Pancreas (tissue), 10 donors: ENCODE data around the gene NUSAP1. TPM values are rescaled to one million over a fixed set of nuclear protein-coding genes. Genes with fewer than 3 reads are reported as not detected.

Experiments used
- ATAC-seq, 4 donors: fragments of 200-7000 bp; cut with Tn5 transposase; one replicate each; pipeline versions ENCODE4 v1.8.0 to v1.9.1; 2020; ENCODE audit warnings: mild to moderate bottlenecking in 4 of 4, moderate library complexity in 4 of 4
- DNase-seq, 6 donors: peaks; one replicate each; pipeline ENCODE4 v3.0.0-alpha.2; 2020
- FAIRE-seq: peaks from 2 replicates; lab custom pipeline; 2012; peaks lifted over from hg19 to GRCh38; lab: Jason Lieb, UNC
- H3K27ac ChIP-seq, 4 donors: fragments of 200-600 bp; sonication (generic); 1 replicate in 3 of 4; 2 replicates in 1 of 4; pipeline versions ENCODE4 v1.5.0 to v1.8.0; 2020
- H3K27me3 ChIP-seq, 4 donors: fragments of 200-600 bp; one replicate each; pipeline ENCODE4 v1.8.0; 2021
- H3K36me3 ChIP-seq, 3 donors: fragments of 200-600 bp; sonication (generic) in 1 of 3; one replicate each; pipeline versions ENCODE4 v1.5.0 to v1.8.0; 2020 to 2021
- H3K4me1 ChIP-seq, 3 donors: fragments of 200-600 bp; one replicate each; pipeline ENCODE4 v1.8.0; 2021
- H3K4me3 ChIP-seq, 4 donors: fragments of 200-600 bp; sonication (generic) in 2 of 4; one replicate each; pipeline versions ENCODE4 v1.5.0 to v1.8.0; 2020 to 2021
- H3K9me3 ChIP-seq, 4 donors: fragments of 200-600 bp; one replicate each; pipeline ENCODE4 v1.8.0; 2021
- CTCF ChIP-seq, 4 donors: fragments of 200-600 bp; sonication (generic) in 3 of 4; IDR thresholded peaks; one replicate each; pipeline versions ENCODE4 v1.5.0 to v1.8.0; 2021; ENCODE audit warnings: antibody characterized with exemption in 4 of 4
- WGBS, 2 donors: extraction: QIAGEN DNeasy Blood & Tissue Kit; methylation state at CpG; one replicate each; pipeline ENCODE4 v1.1.7; 2013; 5-methylcytosine and 5-hydroxymethylcytosine counted together
- intact Hi-C, 3 donors: fragments of 100-400 bp; cut with DNase I; formaldehyde crosslinking; loops; one replicate each; pipeline versions ENCODE4 v1.11.1 to v1.14.2; 2022
- polyA plus RNA-seq, 2 donors: library from polyadenylated mRNA; stranded (reverse); fragments of 200-250 nt; gene quantifications; one replicate each; pipeline ENCODE4 v1.2.3, GENCODE V29; 2013
- total RNA-seq, 6 donors: library from RNA; stranded (reverse); fragmentation: NEBNext Ultra II Directional in 4 of 6; extraction: Animal tissue kit (Norgen Biotek cat#: 25700) in 4 of 6; gene quantifications; one replicate each; pipeline versions ENCODE4 v1.2.1 to v1.2.4, GENCODE V29; 2021 to 2023
- donor health status: healthy with polysubstance abuse.
- donor health status: DM: no; HTN: no; CAD: no; lungs with moderate emphysema.
- donor health status: DM: no; HTN: no; CAD: no.
- donor health status: control.
- donor health status: control.
- donor health status: Bipolar disorder and iron deficiency.
- donor health status: DM: yes; HTN: yes; CAD: no.
- donor health status: DM: no; HTN: no; CAD: no.
- donor health status: DM: no; HTN: no; CAD: no.
- donor health status: DM: yes; HTN: yes; CAD: no.

Gene NUSAP1
- total and polyA plus RNA-seq, 8 donors = 0.37 to 5.6 (median 1.2) TPM

DNA sequence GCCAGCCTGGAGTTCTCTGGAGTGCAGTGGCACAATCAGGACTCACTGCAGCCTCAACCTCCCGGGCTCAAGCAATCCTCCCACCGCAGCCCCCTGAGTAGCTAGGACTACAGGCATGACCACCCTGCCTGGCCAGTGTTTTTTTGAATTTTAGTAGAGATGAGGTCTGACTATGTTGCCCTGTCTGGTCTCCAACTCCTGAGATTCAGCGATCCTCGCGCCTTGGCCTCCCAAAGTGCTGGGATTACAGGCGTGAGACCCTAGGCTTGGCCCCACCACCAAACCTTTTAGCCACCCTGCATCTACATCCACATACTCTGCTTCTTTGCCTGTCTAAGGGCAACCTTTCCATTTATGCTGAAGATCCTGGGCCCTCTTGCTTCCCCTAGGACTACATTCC is 4.4 kb downstream of the NUSAP1 start:
- TF ChIP-seq CTCF (IDR thresholded peaks at IDR 0.05) = no peak
- Histone ChIP-seq H3K4me3 (no peak overlapping the region), H3K4me1 (no peaks in the 10 kb centered on the region), H3K27ac (no peak overlapping the region), H3K27me3 (no peaks in the 10 kb centered on the region), H3K9me3 (no peaks in the 10 kb centered on the region), H3K36me3 (no peaks in the 10 kb centered on the region)
- 98% methylated on average over 6 of the region's 6 CpGs for WGBS, 2 donors
- FAIRE-seq (no peak), DNase-seq (no peak), ATAC-seq (no peak)
- intact Hi-C loops = no loop called here

DNA sequence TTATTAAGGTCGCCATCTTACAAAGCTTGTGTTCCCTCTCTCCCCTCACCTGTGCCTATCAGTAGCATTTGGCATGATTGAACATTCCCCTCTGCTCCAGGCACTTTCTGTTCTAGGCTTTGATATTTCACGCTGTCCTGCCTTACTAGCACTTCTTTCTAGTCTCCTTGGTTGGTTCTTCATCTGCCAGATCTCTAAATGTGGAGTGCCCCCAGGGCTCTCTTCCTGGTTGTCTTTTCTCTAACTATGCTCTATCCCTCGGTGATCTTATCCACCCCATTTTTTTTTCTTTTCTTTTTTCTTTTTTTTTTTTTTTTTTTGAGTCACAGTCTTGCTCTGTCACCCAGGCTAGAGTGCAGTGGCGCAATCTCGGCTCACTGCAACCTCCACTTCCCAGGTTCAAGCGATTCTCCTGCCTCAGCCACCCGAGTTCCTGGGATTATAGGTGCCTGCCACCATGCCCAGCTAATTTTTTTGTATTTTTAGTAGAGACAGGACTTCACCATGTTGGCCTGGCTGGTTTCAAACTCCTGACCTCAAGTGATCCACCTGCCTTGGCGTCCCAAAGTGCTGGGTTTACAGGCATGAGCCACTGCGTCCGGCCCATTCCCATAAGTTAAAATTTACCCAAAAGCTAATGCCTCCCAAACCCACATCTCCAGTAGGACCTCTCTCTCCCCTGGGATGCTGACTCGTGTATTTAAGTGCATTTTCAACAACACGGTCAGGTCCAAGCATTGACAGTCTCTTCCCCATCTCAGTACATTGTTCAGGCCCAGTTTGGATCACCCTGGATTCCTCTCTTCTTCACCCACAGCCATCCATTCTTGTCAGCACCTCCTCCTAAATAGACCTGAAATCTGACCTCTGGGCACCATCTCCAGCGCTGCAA is 5.2 kb downstream of the NUSAP1 start:
- Histone ChIP-seq H3K9me3 (no peaks in the 10 kb centered on the region), H3K4me3 (no peak overlapping the region), H3K27ac (no peak overlapping the region), H3K27me3 (no peaks in the 10 kb centered on the region), H3K4me1 (no peaks in the 10 kb centered on the region), H3K36me3 (no peaks in the 10 kb centered on the region)
- intact Hi-C loops = no loop called here
- WGBS, 2 donors = 88 to 91% methylated on average over 13 of the region's 13 CpGs
- ATAC-seq = no peak
- DNase-seq = no peak
- no peak for FAIRE-seq
- no peak for TF ChIP-seq CTCF (IDR thresholded peaks at IDR 0.05)

DNA sequence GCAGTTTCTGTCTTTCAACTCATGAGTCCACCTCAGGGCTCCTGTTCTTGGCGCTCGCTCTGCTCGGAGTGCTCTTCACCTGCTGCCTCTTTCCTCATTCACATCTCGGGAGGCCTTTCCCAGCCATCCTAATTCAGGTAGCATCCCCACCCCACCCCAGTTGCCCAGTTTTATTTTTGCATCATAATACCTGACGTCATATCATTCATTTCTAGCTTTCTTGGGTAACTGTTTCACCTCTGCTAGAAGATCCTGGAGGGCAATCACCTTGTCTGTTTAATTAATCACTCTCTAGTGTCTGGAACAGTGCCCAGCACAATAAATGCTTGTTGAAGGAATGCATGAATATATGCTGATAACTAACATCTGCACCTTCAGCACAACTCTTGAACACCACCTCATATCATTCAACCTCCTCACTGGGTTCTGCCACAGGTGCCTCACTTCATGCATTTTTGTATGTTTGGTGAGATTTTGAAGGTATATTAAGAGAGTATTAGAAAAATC is 7.6 kb downstream of the NUSAP1 start:
- no peak for ATAC-seq
- Histone ChIP-seq H3K27ac (no peak overlapping the region), H3K27me3 (no peaks in the 10 kb centered on the region), H3K4me1 (no peaks in the 10 kb centered on the region), H3K4me3 (no peak overlapping the region), H3K9me3 (no peaks in the 10 kb centered on the region), H3K36me3 (no peaks in the 10 kb centered on the region)
- no peak for DNase-seq
- intact Hi-C loops = no loop called here
- no peak for FAIRE-seq
- 82 to 85% methylated on average over 5 of the region's 5 CpGs for WGBS, 2 donors
- no peak for TF ChIP-seq CTCF (IDR thresholded peaks at IDR 0.05)

GRCh38 chr15:41341519-41341918 is 8.8 kb downstream of the NUSAP1 start:
- DNase-seq (no peak), FAIRE-seq (no peak), ATAC-seq (no peak)
- H3K27ac ChIP-seq = no peak overlapping the region
- TF ChIP-seq CTCF (IDR thresholded peaks at IDR 0.05) = no peak
- intact Hi-C loops = no loop called here
- H3K9me3 ChIP-seq = no peaks in the 10 kb centered on the region
- no peaks in the 10 kb centered on the region for H3K4me1 ChIP-seq
- no peaks in the 10 kb centered on the region for H3K36me3 ChIP-seq
- H3K4me3 ChIP-seq = no peak overlapping the region
- 74 to 79% methylated on average over 4 of the region's 4 CpGs for WGBS, 2 donors
- H3K27me3 ChIP-seq = no peaks in the 10 kb centered on the region

GRCh38 chr15:41347236-41347635 is 14.6 kb downstream of the NUSAP1 start:
- ATAC-seq = no peak
- DNase-seq = no peak
- no peak for FAIRE-seq
- H3K36me3 ChIP-seq = no peaks in the 10 kb centered on the region
- no peak overlapping the region for H3K27ac ChIP-seq
- H3K27me3 ChIP-seq = no peaks in the 10 kb centered on the region
- TF ChIP-seq CTCF (IDR thresholded peaks at IDR 0.05) = no peak
- no peaks in the 10 kb centered on the region for H3K9me3 ChIP-seq
- WGBS, 2 donors = 94 to 95% methylated on average over 5 of the region's 5 CpGs
- no peak overlapping the region for H3K4me3 ChIP-seq
- intact Hi-C loops = no loop called here
- peaks cover 0 to 6% (median 5%) of the 10 kb centered on the region in 3 donors for H3K4me1 ChIP-seq
